Activated naive CD8-positive, alpha-beta T cell treated with anti-CD3 and anti-CD28 coated beads, Interleukin-2, amount 50 U/mL, for 24 hours (primary cell): Measurements from ENCODE around the gene EML1.

Experiments
- ATAC-seq: fragments of 150-1000 bp; cut with Tn5 transposase; one replicate; pipeline ENCODE4 v1.10.0; 2021
- DNase-seq: peaks from one replicate; pipeline ENCODE4 v3.0.0; 2021
- H3K27ac Mint-ChIP-seq: one replicate; pipeline ENCODE4 v1.8.0; 2021; ENCODE audit warnings: mild to moderate bottlenecking, mixed read lengths
- H3K27me3 Mint-ChIP-seq: one replicate; pipeline ENCODE4 v1.8.0; 2021; ENCODE audit warnings: mixed read lengths
- H3K36me3 Mint-ChIP-seq: one replicate; pipeline ENCODE4 v1.8.0; 2021; ENCODE audit warnings: low read depth, mixed read lengths
- H3K4me1 Mint-ChIP-seq: one replicate; pipeline ENCODE4 v1.8.0; 2021; ENCODE audit warnings: mixed read lengths
- H3K4me3 Mint-ChIP-seq: one replicate; pipeline ENCODE4 v1.8.0; 2021; ENCODE audit warnings: mild to moderate bottlenecking, moderate library complexity, mixed read lengths
- H3K9me3 Mint-ChIP-seq: one replicate; pipeline ENCODE4 v1.8.0; 2021; ENCODE audit warnings: mixed read lengths

EML1 gene

DNA sequence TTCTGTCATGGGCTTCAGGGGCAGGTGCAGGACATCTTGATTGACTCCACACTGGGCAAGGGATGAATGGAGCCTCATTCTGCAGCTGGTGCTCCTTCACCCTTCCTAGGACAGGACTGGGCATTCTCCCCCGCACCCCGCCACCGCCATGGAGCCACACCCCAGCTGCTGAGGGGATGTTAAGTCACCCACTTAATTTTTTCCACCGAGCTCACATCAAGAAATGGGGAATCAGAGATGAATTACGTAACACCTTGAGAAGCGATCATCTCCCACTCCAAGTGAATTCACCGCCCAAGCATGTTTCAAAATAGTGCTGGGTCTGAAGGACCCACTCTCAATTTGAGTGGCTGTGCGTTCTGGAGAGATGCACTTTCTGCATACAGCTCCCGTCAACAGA, 94.2 kb downstream of the EML1 start:
- ATAC-seq (no peak), DNase-seq (no peak)
- H3K4me1 Mint-ChIP-seq: no peaks in the 10 kb centered on the region
- no peaks in the 10 kb centered on the region for H3K36me3 Mint-ChIP-seq
- no peak overlapping the region for H3K4me3 Mint-ChIP-seq
- peaks cover 2% of the 10 kb centered on the region for H3K27me3 Mint-ChIP-seq
- no peaks in the 10 kb centered on the region for H3K9me3 Mint-ChIP-seq
- H3K27ac Mint-ChIP-seq: no peak overlapping the region

DNA sequence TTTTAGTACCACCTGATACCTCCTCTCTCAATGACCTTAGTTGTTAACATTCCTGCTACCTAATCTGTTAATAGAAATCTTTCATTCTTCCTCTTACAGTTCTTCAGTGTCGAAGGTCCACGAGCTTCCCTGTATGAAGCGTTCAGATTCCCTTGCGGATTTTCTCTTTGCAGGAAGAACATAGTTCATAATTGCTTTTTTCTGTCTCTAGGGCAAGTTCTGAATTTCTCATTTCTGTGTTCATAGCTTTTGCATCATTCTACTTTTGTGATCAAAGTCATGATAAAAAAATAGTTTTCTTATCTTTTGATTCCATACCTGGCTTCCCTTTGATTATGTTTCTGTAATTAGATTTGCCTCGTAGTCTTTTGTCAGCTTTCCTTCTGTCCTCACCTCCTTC, 94.9 kb downstream of the EML1 start:
- no peak for DNase-seq
- H3K36me3 Mint-ChIP-seq: no peaks in the 10 kb centered on the region
- no peaks in the 10 kb centered on the region for H3K9me3 Mint-ChIP-seq
- ATAC-seq: no peak
- no peaks in the 10 kb centered on the region for H3K4me1 Mint-ChIP-seq
- H3K4me3 Mint-ChIP-seq: no peak overlapping the region
- H3K27ac Mint-ChIP-seq: no peak overlapping the region
- peaks cover 2% of the 10 kb centered on the region for H3K27me3 Mint-ChIP-seq

DNA sequence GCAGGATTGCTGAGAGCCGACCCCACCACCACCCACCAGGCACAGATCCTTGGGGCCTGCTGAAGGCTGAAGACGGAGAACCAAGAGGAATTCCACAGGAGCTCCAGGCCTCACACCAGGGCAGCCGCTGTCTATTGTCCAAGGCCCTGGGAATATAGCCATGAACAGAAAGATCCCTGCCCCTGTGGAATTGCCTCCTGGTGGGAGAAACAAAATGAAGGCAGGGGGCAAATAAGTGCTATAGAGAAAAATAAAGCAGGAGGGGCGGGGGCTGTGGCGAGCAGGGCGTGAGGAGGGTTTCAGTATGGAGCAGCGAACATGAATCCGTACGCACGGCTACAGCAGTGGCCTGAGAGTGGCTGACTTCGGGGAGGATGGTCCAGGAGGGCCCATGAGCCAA, 96.1 kb downstream of the EML1 start:
- Mint-ChIP-seq H3K4me1 (no peaks in the 10 kb centered on the region), H3K36me3 (no peaks in the 10 kb centered on the region), H3K27ac (no peak overlapping the region), H3K9me3 (no peaks in the 10 kb centered on the region), H3K27me3 (peaks cover 2% of the 10 kb centered on the region), H3K4me3 (no peak overlapping the region)
- no peak for ATAC-seq
- no peak for DNase-seq

DNA sequence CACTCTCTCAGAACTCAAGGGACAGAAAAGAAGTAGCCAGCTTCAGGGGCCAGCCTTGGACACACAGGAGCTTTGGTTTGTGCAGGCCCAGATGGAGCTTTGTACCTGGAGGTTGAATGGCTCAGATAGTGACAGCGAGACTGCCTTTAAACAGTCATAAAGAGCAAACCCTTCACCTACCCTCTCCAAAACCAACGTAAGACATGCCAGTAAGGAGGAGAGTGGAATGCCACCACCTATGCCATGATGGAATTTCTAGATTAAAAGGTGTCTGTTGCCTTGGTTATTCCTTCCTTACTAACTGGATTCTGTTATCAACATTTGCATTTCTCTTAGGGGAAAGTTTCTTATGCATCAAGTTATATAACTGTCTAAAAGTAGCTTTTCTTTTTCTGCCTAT, 98.1 kb downstream of the EML1 start:
- no peaks in the 10 kb centered on the region for H3K36me3 Mint-ChIP-seq
- DNase-seq: no peak
- H3K9me3 Mint-ChIP-seq: no peaks in the 10 kb centered on the region
- no peaks in the 10 kb centered on the region for H3K4me1 Mint-ChIP-seq
- H3K27me3 Mint-ChIP-seq: peaks cover 2% of the 10 kb centered on the region
- no peak overlapping the region for H3K4me3 Mint-ChIP-seq
- H3K27ac Mint-ChIP-seq: no peak overlapping the region
- ATAC-seq: no peak

DNA sequence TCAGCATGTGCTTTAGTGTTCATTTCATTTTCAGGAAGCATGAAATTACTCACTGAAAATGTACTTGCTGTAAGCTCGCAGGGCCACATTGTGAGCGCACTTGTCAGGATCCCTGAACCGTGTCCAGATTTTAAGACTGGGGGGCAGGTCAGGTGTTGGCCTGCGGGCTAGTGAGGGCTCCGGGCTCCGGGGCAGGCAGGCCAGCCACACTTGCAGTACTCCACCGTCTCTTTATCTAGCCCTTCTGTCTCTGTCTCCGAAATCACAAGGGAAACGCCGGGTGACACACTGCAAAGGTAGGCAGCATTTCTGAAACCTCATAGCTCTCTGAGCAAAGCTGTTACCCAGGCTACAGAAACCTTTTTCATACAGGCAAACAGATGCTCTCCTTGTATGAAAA, 98.7 kb downstream of the EML1 start:
- Mint-ChIP-seq H3K4me3 (no peak overlapping the region), H3K27me3 (peaks cover 2% of the 10 kb centered on the region), H3K36me3 (no peaks in the 10 kb centered on the region), H3K4me1 (no peaks in the 10 kb centered on the region), H3K9me3 (no peaks in the 10 kb centered on the region), H3K27ac (no peak overlapping the region)
- ATAC-seq (no peak), DNase-seq (no peak)

DNA sequence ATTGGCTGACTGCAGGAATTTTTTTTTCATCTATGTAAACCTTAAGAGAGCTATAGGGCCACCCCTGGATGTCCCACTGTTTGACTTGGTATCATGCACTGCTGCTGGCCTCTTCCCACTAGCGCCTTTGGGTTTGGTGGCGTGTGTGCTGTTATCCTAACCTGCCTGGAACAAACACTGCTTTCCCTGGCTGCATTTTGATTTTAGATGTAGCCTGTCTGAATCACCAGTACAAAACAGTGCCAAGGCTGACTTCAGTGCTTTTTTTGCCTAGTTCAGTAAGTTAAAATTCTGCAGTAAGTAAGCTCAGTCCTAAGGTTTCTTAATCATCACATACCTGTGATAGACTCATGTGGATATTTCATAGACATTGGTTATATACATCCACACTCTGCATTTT, 99.2 kb downstream of the EML1 start:
- ATAC-seq (no peak), DNase-seq (no peak)
- Mint-ChIP-seq H3K27me3 (no peaks in the 10 kb centered on the region), H3K4me3 (no peak overlapping the region), H3K27ac (no peak overlapping the region), H3K4me1 (no peaks in the 10 kb centered on the region), H3K9me3 (no peaks in the 10 kb centered on the region), H3K36me3 (no peaks in the 10 kb centered on the region)

DNA sequence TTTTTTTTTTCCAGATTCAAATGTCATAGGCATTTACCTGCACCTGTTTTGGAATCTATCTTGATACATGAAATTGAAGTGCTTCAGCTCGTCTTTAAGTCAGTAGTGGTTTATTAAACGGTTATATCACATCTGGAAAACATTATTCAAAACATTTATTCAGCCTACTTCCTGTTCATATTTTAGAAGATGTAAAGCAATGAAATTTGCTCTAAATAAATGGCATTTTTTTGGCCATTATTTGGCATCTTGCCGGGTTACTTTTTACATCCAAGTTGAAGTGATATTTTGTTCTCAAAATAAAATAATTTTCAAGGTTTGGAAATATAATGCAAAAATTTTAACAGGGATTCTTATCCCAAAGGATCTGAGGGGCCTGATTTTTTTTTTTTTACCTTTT, 103.1 kb downstream of the EML1 start:
- Mint-ChIP-seq H3K4me1 (no peaks in the 10 kb centered on the region), H3K9me3 (no peaks in the 10 kb centered on the region), H3K36me3 (no peaks in the 10 kb centered on the region), H3K27ac (no peak overlapping the region), H3K4me3 (no peak overlapping the region), H3K27me3 (no peaks in the 10 kb centered on the region)
- DNase-seq: no peak
- no peak for ATAC-seq

DNA sequence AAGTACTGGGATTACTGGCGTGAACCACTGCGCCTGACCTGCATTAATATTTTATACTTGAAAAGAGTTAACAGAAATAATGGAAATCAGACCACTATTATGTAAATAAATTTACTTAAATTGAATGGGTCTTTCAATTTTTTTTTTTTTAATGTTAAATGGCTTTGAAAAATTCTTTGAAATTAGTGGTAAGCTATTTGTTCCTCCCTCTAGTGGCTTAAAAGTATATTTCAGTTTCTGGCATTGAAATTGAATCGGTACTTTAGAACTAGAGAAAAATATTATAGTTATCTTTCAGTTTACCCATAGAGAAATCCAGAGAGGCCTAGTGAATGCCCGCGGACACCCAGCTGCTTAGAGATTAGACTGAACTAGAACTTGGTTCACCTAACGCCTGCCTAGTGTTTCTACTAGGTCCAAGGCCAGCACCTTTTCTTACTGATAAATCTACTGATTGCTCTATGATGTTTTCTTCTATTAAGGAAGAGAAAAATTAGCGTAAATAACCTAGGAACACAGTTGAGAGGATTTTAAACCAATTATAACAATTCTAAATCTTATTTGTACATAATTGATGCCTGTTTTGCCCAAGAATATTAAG, 106.5 kb downstream of the EML1 start:
- Mint-ChIP-seq H3K27me3 (peaks cover 2% of the 10 kb centered on the region), H3K36me3 (no peaks in the 10 kb centered on the region), H3K9me3 (peaks cover 14% of the 10 kb centered on the region), H3K4me1 (no peaks in the 10 kb centered on the region), H3K27ac (no peak overlapping the region), H3K4me3 (no peak overlapping the region)
- no peak for DNase-seq
- ATAC-seq: no peak

DNA sequence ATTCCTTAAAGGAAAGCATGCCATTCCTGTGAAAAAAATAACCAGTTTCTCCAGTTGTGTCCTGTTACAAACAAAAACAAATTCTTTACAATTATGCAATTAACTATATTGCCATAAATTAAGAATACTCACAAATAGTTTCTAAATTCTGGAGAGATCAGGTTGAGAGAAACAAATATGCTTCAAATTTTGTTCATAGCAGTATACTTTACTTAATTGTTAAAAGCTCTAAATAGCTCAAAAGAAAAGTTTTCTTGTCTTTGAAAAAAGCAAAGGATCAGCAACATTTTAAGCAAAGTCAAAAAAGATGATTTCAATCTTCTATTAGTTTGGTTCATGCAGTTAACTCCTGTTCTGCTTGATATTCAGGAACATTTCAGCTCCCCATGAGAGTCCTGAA, 109.7 kb downstream of the EML1 start:
- ATAC-seq (no peak), DNase-seq (no peak)
- Mint-ChIP-seq H3K4me1 (no peaks in the 10 kb centered on the region), H3K27ac (no peak overlapping the region), H3K36me3 (no peaks in the 10 kb centered on the region), H3K9me3 (peaks cover 15% of the 10 kb centered on the region), H3K4me3 (no peak overlapping the region), H3K27me3 (peaks cover 4% of the 10 kb centered on the region)

DNA sequence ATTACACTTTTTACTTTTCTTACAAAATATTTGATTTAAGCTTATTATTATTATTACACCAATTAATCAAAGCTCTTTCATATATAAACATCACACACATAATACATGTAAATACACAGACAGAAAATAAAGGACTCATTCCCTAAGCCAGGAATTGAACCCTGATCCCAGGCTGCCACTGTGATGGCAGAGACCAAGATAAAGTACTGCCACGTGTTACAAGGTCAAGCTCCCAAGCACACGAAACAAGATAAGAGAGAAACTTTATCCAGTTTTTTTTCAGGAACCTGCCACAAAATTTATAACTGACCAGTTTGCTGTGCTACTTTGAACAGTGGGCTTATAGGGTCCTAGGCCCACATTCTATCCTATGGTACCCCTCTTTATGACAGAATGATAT, 111.3 kb downstream of the EML1 start:
- ATAC-seq: no peak
- Mint-ChIP-seq H3K27ac (no peak overlapping the region), H3K27me3 (peaks cover 4% of the 10 kb centered on the region), H3K4me1 (no peaks in the 10 kb centered on the region), H3K36me3 (no peaks in the 10 kb centered on the region), H3K9me3 (peaks cover 15% of the 10 kb centered on the region), H3K4me3 (no peak overlapping the region)
- no peak for DNase-seq

DNA sequence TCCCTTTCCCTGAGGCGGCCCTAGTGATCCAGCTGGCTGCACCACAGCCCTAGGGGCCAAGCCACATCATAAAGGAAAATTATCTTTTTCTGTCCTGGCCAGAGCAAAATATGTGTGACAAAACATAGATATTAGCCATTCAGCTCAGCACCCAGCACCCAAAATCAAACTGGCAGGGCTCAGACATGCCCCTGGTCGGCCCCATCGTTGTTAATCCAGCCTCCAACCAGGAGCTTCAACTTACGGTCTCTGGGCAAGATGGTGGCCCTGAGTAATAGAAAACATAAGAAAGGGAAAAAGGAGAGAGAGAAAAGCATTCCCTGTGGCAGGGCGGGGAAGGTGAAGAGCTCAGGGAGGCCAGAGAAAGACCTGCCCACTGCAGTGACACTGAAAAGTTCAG, 111.9 kb downstream of the EML1 start:
- H3K4me3 Mint-ChIP-seq: no peak overlapping the region
- DNase-seq: no peak
- H3K27ac Mint-ChIP-seq: no peak overlapping the region
- H3K36me3 Mint-ChIP-seq: no peaks in the 10 kb centered on the region
- peaks cover 4% of the 10 kb centered on the region for H3K27me3 Mint-ChIP-seq
- peaks cover 15% of the 10 kb centered on the region for H3K9me3 Mint-ChIP-seq
- ATAC-seq: no peak
- H3K4me1 Mint-ChIP-seq: no peaks in the 10 kb centered on the region

DNA sequence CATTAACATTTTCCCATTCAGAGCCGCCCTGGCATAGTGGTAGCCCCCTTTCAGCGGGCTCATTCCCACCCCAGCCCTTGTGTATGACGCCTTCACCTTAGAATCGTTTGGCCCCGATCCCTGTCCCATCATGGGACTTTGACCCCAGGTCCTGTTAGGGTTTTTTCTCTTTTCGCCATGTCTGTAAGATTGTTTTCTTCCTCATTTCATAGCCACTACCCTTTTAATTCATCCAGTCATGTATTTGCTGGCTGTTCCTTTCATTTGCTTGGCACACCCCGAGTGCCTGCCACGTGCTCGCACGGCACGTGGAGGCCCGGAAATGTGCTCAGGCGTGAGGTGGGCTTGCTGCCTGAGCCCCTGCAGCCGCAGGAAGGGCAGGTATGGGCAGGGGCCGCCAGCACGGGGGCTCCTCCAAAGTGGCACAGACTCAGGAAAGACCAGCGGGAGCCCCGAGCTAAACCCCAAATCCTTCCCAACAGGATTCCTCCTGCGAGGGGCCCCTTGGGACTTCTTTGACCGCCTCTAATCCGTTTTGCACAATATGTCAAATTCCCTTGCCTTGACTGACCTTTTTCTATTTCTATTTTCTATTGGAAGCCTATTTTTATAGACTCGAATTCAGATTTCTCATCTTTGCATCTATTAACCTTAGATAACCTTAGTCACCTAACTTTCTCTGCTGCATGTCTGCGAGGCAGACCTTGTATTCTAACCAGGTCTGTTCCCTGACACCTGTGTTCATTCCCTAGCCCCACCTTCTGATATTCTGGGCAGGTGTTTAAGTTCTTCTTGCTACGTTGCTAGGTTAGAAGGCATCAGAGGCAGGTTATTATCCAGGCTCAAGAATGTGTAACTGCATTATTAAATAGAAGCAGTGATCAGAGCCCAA, 114.8 kb downstream of the EML1 start:
- Mint-ChIP-seq H3K27ac (no peak overlapping the region), H3K4me1 (no peaks in the 10 kb centered on the region), H3K4me3 (no peak overlapping the region), H3K27me3 (peaks cover 10% of the 10 kb centered on the region), H3K9me3 (peaks cover 3% of the 10 kb centered on the region), H3K36me3 (no peaks in the 10 kb centered on the region)
- no peak for ATAC-seq
- DNase-seq: no peak

DNA sequence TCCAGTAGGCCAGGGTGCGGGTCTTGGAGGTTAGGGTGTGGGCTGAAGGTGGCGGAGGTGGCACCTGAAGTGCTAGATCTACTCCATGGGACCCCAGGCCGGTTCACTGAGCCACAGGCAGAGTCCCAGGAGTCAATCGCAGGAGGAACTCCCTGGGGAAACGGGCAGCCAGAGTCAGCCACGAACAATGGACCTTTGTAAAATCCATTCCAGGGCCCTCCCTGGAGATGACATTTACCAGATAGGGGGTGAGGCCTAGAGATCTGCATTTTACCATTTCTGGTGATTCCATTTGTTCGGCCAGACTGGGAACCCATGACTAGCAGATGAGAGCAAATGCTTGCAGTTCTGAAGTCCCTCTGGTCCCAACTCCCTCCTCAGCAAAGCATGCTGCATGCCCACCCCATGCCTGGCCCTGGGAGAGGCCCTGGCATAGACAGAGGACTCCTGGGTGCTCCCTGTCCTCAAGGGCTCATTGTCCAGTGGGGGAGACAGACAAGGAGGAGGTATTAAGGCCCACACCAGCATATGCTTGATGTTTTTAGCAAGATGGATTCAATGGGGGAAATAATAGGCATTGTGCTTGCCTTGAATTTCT, 115.5 kb downstream of the EML1 start:
- Mint-ChIP-seq H3K36me3 (no peaks in the 10 kb centered on the region), H3K27me3 (peaks cover 10% of the 10 kb centered on the region), H3K9me3 (peaks cover 3% of the 10 kb centered on the region), H3K4me3 (no peak overlapping the region), H3K4me1 (no peaks in the 10 kb centered on the region), H3K27ac (no peak overlapping the region)
- no peak for DNase-seq
- no peak for ATAC-seq

DNA sequence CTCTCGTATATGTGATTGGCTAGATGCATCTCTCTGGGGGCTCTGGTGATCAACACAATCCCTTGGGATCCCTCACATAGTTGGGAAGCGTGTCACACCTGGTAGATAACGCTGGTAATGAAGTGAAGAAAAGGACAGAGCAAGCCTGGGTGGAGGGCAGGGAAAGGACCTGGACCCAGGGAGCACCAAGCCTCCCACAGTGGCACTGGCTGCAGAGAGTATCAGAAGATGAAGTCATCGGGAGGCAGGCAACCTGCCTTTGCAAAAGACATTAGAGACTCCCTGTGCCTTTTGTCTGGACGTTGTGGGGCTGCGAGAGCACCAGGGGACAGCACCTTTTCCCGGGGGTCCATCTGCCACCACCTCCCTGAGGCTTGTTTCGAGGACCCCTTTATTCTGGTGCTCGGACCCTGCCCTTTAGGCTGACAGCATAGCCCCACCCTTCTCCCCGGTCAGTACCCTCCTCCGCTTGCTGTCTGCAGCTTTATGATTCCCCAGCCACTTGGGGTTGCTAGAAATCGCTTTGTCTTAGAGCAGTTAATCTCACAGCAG, 116.4 kb downstream of the EML1 start:
- no peak for ATAC-seq
- H3K27ac Mint-ChIP-seq: no peak overlapping the region
- no peak for DNase-seq

More for the DNA sequence above, 116.4 kb downstream of the EML1 start:
- no peaks in the 10 kb centered on the region for H3K4me1 Mint-ChIP-seq
- H3K9me3 Mint-ChIP-seq: peaks cover 1% of the 10 kb centered on the region
- no peak overlapping the region for H3K4me3 Mint-ChIP-seq
- H3K27me3 Mint-ChIP-seq: peaks cover 9% of the 10 kb centered on the region
- H3K36me3 Mint-ChIP-seq: no peaks in the 10 kb centered on the region
